HG03159 (cell line): Measurements from ENCODE around the gene KCNA5.

Source experiments
- ATAC-seq: cut with Tn5 transposase; IDR thresholded peaks from one replicate; pipeline ENCODE4 v1.9.1; 2021; ENCODE audit warnings: mild to moderate bottlenecking, moderate library complexity; ENCODE audit not compliant: unreplicated experiment

The KCNA5 gene

DNA sequence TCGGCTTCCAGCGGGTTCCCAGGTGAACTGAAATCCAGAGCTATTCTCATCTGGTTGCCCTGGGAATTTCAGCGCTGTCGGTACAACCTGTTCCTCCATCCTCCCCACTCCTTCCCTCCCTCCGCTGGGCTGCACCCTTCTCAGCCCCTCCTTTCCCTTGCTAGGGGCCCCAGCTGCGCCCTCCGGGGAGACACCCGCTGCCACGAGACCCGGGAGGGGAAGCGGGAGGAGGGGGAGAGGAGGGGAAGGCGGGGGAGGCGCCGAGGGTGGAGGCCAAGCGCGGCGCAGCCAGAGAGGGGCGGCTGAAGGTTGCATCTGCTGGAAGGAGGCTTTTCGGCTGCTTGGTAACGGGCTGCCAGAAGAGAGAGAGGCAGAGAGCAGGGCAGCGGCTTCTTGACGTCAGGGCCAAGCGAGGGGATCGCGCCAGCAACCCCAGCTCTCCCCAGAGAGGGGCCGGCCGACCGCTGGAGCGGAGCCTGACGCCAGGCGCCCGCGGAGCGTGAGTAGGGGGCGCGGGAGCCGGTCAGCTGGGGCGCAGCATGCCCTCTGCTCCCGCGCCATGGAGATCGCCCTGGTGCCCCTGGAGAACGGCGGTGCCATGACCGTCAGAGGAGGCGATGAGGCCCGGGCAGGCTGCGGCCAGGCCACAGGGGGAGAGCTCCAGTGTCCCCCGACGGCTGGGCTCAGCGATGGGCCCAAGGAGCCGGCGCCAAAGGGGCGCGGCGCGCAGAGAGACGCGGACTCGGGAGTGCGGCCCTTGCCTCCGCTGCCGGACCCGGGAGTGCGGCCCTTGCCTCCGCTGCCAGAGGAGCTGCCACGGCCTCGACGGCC, at the start of gene KCNA5:
Gene KCNA5, plus strand, starts transcription at position 291 of the 831 bp plus-strand sequence. Its CDS starts 269 bp downstream, at position 560.
- ATAC-seq: no peak

DNA sequence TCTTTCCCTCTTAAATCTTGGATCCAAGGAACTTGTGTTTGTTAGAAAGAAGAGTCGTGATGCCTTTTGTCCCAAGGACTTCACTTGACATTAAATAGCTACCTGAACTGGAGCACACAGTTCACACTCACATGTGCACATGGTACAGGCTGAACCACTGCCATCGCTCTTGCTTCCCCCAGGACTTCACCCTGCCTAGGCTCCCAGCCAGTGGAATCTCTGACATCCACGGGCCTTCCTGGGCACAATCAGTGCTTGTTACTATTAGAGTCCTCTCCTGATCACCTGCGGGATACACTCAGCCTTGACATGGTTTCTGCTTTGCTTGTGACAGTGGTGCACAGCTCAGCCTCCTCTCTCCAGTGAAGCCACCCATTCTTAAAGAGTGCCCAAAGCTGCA, 49.1 kb upstream of the KCNA5 start:
- ATAC-seq: no peak

DNA sequence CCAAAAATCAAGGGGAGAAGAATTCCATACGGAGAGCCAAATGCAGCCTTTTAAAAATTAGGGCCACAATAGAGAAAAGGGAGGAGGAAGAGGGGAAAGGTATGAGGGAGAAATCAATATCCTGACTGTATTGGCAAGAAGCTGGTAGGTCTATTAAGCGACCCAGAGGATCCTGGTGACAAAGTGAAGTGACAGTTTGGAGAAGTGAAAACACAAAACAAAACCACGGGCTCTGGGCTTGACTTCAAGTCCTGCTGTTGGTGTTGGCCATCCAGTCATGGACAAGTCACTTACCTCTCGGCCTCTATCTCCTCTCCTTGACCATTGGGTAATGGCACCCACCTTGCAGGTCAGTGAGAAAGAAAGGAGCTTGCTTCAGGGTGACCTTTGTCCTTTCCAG, 47.0 kb upstream of the KCNA5 start:
- no peak for ATAC-seq

DNA sequence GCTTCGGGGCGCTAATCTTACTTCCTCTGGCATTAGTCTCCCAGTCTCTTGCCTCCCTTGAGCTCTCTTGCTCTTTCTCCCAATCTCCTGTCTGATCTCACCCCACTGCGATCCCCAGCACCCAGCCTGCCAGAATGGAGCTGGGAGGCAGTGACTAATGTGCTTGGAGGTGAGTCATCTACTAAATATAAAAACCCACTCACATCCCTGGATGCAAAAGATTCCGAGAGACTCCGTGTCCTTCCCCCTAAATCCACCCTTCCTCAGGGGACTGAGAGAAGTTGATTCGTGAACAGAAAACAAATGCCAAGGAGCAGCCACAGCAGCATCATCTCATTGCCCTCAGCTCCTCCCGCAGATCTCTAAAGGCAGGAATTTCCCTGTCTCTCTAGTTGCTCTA, 45.7 kb upstream of the KCNA5 start:
- no peak for ATAC-seq

DNA sequence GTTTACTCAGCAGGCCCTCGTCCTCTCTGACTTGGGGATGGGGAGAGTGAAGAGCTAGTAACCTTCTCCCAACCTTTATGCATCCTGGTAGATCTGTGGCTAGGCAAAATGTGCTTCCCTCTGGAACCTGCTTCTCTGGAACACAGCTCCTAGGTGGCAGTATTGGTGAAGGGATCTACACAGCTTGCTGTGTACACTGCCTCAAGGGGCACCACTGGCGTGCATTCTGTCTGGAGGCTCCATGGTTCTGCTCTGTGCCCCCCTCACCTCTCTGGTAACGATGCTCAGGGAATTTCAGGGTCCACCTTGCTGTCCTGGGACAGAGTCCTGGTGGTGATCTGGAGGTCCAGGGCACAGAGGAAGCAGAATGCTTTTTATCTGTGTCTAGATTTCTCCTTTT, 43.5 kb upstream of the KCNA5 start:
- ATAC-seq: no peak

DNA sequence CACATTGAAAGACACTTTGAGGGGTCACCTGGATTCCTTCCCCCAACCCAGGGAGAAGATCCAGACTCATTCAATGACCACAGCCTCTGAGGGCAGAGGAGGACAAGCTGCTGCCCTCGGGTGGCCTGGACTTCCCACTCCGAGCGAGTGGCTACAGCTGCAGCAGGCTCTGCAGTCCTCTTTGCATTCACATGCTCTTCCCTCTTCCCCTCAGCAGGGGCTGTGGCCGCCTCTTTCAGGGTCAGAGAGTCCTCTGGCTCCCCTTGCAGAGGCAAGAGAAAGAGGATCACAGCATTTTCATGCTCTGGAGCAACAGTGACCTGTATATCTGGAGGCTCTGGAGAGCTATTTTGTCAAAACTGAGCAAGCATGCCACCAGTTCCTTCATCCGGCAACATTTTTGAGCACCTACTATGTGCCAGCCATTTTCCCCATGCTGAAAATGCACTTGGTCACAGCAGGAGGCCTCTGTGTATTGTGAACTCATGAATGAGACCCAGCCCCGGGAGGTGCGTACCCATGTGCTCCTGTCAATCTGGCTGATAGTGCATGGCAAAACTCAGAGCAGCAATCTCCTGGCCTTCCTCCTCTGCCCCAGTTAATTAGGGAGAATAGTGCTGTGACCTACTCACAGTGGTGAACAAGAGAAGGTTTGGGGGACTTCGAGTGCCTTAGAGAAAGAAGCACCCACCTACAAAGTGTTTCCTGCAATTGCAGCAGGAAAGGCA, 42.9 kb upstream of the KCNA5 start:
- no peak for ATAC-seq

DNA sequence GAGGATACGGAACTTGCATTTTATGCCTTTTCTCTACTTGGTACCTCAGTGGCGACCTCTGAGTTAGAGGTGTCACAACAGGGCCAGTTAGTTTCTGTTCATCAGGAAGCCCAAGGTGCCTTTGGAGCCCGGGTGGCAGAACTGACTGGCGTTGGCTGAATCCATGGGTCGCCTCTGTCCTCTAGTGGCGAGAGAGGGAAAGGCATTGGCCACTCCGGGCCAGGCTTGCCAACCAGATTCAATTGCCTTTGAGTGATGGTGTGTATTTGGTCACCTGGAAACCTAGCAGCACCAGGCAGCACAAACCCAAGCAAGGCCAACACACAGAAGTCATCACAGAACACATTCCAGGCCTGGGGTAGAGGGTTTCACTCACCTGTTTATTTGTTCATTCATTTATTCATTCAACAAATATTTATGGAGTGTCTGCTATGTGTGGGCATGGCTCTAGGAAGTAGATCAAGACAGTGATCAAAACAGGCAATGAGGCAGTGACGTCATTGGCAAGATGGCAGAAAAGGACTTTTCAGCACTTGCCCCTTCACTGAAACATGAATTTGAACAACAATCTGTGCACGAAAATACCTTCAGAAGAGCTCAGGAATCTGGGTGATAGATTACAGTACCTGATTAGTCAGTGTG, 40.5 kb upstream of the KCNA5 start:
- no peak for ATAC-seq

DNA sequence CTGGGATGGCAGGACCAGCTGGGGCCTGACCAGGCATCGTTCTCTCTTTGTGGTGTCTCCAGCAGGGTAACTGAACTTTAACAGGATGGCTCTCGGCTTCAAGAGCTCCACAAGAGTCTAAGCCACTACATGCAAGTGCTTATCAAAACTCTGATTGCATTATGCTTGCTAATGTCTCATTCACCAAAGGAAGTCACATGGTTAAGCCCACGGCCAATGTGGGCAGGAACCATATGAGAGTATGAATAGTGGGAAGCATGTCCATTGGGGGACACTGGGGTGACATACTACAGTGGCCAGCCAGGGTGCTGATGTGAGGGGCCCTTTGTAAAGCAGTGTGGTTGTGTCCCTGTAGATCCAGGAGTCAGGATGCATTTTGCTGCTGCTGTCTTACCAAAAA, 35.0 kb upstream of the KCNA5 start:
- ATAC-seq: no peak

DNA sequence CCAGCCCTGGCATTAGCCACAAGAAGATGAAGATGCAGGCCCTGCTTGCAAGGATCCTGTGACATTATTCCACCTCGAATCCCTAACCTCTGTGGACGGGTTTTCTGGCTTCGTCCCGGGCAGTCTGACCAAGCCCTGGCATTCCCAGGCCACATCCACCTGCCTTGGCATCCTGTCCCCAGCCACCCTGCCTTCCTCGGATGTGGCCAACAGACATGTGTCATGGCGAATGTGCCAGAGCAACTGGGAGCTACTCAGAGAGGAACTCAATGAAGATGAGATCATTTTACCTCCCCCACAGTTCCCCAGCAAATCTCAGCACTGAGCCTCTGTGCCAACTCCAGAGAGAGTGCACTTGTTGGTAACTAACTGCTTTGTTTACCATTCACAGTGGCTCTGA, 33.5 kb upstream of the KCNA5 start:
- ATAC-seq: no peak

DNA sequence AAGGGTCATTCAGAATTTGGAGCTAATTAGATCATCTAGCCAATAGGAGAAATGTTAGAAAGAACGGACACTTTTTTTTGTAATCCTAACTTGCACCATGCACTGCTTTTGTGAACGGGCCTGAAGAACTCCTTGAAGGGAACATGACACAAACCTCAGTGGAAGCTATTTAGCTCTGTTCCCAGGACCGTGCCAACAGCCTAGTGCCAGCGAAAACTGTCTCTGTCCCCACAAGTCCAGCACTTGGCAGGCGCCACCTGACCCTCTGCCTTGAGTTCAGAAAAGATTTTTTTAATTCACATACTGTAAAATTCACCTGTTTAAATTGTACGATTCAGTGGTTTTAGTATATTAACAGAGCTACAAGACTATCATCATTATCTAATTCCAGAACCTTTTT, 31.3 kb upstream of the KCNA5 start:
- no peak for ATAC-seq

DNA sequence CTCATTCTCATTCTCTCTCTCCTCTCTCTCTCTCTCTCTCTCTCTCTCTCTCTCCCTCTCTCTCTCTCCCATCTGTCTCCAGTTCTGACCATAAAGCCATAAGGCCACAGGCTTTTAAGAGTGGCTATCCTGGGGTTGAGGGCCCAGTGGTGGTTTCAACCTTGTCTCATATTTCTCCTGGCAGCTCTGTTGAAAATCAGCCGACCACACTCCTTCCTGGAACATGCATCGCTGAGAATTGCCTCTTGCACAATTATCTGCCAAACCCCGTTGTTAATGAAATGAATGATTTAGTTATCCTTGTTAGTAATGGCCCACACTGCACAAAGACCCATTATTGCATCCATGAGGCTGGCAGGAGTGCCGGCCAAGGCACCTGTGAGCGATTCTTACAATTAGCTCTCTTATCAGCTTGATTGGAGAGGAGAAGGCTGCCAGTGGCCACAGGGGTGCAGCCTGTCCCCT, 30.4 kb upstream of the KCNA5 start:
- ATAC-seq: no peak

DNA sequence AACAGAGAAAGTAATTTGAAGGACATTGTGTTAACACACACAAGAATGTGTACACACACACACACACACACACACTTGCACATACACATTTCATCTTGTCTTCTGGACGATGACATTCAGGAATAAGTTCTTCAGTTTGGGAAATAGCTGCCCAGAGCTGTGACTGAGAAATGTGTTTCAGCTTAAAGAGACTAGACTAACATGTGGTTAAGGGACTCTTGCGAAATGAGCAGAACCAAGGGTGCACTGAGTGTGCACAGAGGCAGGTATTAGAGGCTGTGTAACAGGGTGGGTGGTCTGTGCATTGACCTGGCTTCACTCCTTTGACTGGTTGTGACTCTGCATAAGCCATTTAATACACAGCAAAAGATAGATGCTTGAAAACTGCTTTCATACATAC, 29.4 kb upstream of the KCNA5 start:
- ATAC-seq: no peak

DNA sequence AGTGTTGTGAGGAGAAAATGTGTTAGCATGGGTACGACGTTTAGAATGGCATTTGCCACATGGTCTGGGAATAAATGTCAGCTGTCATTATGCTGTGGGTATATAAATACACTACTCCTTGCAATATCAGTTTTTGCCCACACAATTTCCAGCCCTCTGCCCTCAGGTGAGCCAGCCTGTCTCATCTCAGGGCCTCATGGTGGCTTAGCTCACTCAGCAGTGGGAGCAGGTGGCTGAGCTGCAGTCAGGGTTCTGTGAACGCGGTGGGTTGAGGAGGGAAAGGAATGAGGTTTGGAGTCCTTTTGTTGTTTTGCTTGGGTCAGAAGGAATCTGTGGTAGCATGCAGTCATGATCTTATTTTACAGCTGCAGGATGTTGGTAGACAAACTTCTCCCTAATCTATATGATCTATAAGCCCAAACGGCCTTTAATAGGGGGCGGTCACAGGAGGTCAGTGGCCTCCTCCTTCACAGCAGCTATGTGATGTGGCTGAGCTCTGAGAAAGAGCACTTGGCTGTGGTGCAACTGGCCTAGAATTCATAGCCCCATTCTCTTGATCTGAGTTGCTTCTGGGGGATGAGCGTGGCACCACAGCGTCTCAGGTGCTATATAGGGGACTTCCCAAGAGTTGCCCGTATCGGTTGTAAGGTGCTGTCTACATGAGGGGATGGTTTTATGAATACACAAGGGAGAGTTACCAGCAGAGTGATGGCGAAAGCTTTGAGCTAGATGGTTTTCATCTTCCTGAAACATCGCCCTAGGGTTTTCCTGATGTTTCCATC, 27.8 kb upstream of the KCNA5 start:
- no peak for ATAC-seq

DNA sequence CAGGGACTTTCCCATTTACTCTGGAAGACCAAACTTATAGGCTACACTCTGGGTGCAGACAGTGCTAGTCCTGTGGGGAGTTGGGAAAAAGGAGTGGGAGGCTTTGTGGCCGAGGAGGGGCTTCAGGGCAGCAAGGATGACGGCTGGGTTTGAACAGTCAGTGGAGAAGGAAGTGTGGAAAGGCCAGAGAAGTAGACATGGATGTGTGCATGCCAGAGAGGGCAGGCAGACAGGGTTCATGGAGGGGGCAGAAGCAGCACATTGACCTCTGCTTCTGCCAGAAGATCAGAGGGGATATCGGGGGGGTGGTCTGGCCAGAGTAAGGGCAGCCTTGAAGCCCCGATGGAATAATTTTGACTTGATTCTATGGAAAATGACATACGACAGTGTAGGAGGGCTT, 27.2 kb upstream of the KCNA5 start:
- ATAC-seq: no peak

DNA sequence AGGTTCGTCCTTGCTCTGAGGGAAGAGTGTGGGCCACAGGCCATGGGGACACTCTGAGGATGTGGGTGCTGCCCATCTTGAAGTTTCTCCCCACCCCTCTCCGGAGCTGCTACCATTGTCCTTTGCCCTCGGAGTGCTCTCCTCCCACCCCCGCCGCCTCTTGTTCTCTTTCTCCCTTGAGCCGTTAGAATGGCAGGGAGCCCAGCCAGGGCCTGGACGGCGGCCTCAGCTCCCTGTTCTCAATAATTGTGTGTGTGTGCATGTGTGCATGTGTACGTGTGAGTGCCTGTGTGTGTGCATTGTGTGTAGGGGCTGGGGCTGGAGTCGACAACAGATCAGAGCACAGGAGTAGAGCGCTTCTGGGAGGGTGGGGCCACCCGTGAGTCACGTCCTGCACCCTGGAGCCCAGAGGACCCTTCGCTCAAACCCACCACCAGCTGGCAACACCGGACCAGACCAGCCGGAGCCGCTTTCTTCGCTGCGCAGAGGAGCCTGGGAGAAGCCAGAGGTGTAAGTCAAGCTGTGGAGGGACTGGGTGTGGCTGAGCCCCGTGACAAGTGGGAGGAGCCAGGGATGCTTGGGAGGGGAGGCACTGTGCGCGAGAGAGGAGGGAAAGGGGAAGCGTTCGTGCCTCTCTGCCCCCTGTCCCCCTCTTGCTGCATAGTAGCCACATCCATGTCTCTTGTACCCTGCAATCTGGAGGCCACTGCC, 25.9 kb upstream of the KCNA5 start:
- no peak for ATAC-seq

DNA sequence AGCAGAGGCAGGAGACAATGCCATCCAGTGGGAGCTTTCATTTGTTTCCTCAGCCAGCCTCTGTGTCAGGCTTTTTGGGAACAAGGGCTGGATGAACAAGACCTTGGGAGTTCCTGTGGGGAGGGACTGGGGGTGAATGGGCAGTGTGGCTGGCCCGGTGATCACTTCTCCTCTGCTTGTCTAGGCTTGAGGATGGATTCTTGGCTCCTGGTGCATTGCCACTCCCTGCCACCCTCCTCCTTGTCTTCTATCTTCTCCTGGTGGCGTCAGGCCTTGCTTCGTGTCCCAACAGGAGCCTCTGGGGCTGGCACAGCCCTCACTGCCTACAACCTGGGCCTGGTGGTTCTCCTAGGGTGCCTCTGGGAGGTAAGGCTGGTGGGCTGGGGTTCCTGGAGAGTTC, 25.0 kb upstream of the KCNA5 start:
- ATAC-seq: no peak

DNA sequence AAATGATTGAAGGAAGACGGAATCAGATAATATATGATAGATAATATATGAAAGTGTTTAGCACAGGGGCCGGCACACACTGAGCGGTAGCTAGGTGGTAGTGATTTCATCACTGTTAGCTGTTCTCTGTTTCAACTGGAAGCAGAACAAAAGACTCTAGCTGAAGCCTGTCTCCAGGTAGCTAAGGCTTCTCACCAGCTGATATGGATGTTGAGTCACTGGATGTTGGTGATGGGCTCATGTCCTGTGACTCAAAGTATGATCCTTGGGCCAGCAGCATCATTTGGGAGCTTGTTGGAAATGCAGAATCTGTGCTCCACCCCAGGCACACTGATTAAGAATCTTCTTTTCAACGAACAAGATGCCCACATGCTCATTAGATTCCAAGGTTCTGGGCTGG, 21.7 kb upstream of the KCNA5 start:
- ATAC-seq: no peak

DNA sequence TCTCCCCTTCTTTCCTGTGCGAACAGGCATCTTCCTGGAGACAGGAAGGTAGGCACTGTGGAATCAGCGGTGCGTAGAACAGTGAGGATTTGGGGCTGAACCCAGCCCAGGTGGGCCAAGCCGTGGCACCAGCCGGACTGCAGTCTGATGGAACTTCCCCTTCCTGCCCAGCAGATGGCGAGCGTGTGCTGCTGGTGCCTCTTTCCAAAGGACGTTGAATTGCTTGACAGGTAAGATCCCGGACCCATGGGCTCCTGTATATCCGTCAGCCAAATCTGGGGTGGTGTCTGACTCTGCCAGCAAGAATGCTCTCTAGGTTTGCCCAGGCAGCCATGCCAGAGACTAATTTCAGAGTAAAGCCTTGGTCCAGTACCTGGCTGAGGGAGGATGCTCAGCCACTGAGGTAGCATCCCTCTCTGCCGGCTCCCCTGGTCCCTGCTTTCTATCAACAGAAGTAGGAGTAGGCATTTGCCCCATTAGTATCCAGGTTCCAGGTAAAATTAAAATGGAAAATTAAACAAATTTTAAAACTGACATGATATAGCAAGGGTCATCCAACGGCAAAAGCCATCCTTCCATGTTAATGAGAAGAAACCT, 21.1 kb upstream of the KCNA5 start:
- peak; percentile 58 for ATAC-seq

DNA sequence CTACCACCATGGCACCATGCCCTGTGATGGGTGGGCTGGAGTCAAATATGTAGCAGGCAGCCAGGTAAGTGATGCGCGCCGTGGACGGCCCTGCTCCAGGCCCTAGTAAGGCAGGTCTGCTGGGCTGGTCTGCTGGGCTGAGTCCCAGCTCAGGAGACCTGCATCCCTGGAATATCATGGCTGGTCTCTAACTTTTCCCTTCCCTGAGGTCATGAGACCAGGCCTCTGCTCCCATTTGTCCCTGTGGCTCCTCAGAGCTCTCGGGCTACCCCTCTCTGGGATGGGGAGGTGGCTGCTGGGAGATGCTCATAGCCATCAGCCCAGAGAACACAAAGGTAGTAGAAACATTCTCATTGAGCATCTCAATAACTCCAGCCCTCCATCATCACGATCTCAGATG, 19.8 kb upstream of the KCNA5 start:
- no peak for ATAC-seq

DNA sequence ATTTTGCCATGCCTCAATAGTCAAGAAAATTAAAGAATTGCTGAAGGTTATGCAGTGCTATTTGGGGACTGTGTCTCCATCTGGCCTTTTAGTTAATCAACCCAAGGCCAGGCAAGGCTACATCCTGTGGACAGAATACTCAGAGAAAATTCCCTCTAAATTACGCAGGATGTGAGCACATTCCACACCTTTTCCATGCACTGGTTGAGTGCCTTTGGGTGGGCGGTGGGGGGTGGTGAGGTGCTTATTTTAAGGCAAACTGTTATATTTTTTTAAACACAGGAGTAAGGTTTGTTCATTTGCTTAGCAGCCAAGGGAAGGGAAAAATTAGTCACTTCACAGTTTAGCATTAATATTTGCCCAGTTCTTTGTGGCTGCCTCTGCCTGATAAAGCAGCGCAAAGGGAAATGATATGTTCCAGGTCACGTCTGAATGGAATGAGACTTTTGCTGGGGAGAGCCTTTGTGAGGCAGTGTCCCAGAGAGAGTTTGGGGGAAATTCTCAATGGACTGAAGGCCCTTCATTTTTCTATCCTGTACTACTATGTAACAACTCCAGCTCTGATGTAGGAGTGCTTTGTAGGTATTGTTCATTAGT, 17.2 kb upstream of the KCNA5 start:
- no peak for ATAC-seq
